Measurements from ENCODE around the gene ANKRD13B.
"Not testable (repeated sequence)": the region's sequence is repeated elsewhere in the genome, so short reads cannot be mapped to it uniquely, and the experiment has no call there.

ANKRD13B gene

GRCh38 chr17:29650396-29650795 is 57.5 kb downstream of the ANKRD13B start:
- FAIRE-seq (no peak), DNase-seq (ENCODE audit: insufficient read length) (no peak)
- TF ChIP-seq POLR2AphosphoS5 (IDR thresholded peaks at IDR 0.05; ENCODE audit: low read depth, low read length) = no peak
- no peak for TF ChIP-seq TAF1 (IDR thresholded peaks at IDR 0.05; ENCODE audit: borderline replicate concordance, low read depth, low read length)
- TF ChIP-seq POLR2A (IDR thresholded peaks at IDR 0.05; ENCODE audit: low read depth, low read length) = no peak

GRCh38 chr17:29651913-29652312 is 59.0 kb downstream of the ANKRD13B start:
- FAIRE-seq; DNase-seq (ENCODE audit: insufficient read length): not testable (repeated sequence)

DNA sequence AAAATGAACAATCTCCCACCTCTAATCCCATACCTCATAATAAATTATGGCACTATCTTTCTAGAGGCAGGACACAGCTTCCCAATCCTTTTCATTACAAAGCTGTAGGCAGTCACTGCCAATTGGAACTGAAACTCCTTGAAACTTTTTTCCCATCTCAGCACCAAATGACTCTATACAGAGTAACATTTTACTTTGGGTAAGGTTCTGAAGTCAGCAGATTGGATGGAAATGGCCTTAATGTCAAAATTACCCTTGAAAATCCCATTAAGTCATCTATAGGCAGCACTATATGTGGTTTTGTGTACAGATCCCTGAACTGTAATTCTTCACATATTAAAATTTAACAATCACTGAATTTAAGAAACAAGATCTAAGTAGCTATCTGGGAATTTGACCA is 60.0 kb downstream of the ANKRD13B start:
- TF ChIP-seq POLR2A (IDR thresholded peaks at IDR 0.05; ENCODE audit: low read depth, low read length) (no peak), POLR2AphosphoS5 (IDR thresholded peaks at IDR 0.05; ENCODE audit: low read depth, low read length) (no peak), TAF1 (IDR thresholded peaks at IDR 0.05; ENCODE audit: borderline replicate concordance, low read depth, low read length) (no peak)
- DNase-seq (ENCODE audit: insufficient read length) = no peak
- FAIRE-seq = no peak

DNA sequence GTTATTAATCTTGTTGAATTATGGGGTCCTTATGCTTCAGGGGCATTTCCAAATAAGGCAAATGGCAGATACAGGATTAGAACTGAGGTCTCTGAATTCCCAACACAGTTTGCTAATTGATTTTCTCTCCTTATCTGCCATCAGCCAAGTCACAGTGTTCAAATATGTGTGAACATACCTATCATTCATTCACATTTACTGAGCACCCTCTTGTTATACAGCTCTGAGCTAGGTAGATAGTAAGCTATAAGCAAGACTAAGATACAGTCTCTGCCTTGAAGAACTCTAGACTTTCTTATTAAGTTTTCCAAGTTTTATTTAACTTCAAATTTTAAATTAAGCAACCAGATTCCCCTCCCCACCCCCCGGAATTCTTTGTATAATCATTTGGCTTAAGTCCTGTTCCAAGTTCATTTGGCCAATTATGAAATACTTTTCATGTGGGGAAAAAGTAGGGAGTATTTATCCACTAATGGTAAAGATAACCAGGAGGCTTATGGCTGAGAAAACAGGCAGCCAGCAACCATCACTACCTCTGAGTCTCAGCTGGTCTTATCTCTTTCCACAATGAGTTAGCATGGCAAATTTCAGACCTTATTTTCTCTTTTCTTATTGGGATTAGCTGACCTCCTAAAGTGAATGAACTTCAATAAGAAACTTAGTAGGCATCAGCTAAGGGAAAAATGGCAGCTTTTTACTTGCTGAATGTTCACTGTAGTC is 61.2 kb downstream of the ANKRD13B start:
- DNase-seq (ENCODE audit: insufficient read length) = no peak
- FAIRE-seq = no peak
- TF ChIP-seq POLR2AphosphoS5 (IDR thresholded peaks at IDR 0.05; ENCODE audit: low read depth, low read length) (no peak), POLR2A (IDR thresholded peaks at IDR 0.05; ENCODE audit: low read depth, low read length) (no peak), TAF1 (IDR thresholded peaks at IDR 0.05; ENCODE audit: borderline replicate concordance, low read depth, low read length) (no peak)

- TF ChIP-seq POLR2A (IDR thresholded peaks at IDR 0.05; ENCODE audit: low read depth, low read length) = no peak
- no peak for TF ChIP-seq TAF1 (IDR thresholded peaks at IDR 0.05; ENCODE audit: borderline replicate concordance, low read depth, low read length)
- TF ChIP-seq POLR2AphosphoS5 (IDR thresholded peaks at IDR 0.05; ENCODE audit: low read depth, low read length) = no peak
- FAIRE-seq = no peak
- no peak for DNase-seq (ENCODE audit: insufficient read length)
Measured at GRCh38 chr17:29655323-29655722, 62.4 kb downstream of the ANKRD13B start.

DNA sequence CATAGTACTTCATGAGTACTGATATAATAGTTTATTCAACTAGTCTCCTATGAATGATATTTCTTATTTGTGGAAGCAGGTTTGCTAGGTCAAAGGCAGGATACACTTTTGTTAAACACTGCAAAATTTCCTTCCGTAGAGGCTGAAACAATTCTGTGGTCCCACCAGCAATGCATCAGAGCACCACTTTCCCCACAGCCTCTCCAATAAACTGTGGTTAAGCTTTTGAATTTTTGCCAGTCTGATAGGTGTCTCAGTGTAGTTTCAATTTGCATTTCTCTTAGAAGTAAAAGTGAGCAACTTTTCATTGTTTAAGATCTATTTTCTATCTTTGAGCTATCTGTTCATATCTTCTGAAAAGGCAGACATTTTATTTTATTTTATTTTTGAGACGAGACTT is 66.2 kb downstream of the ANKRD13B start:
- DNase-seq (ENCODE audit: insufficient read length) (no peak), FAIRE-seq (no peak)
- TF ChIP-seq POLR2AphosphoS5 (IDR thresholded peaks at IDR 0.05; ENCODE audit: low read depth, low read length) (no peak), TAF1 (IDR thresholded peaks at IDR 0.05; ENCODE audit: borderline replicate concordance, low read depth, low read length) (no peak), POLR2A (IDR thresholded peaks at IDR 0.05; ENCODE audit: low read depth, low read length) (no peak)

DNA sequence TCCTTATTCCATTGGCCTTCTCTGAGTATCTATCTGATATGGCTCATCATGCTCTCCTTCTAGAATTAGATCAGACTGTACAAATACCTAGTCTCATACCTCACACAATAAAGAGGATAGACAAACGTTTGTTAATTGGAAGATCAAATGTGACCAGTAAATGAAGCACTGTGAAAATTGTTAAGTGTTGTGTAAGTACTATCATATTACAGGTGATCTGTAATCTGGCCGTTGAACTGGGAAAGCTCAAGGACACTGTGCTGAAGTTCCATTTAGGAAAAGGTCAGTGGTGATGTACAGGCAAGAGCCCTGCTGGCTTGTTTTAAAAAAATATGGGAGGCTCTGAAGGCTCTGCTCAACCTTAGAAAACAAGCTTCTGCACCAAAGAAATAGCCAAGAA is 68.3 kb downstream of the ANKRD13B start:
- DNase-seq (ENCODE audit: insufficient read length) (no peak), FAIRE-seq (no peak)
- TF ChIP-seq POLR2AphosphoS5 (IDR thresholded peaks at IDR 0.05; ENCODE audit: low read depth, low read length) (no peak), POLR2A (IDR thresholded peaks at IDR 0.05; ENCODE audit: low read depth, low read length) (no peak), TAF1 (IDR thresholded peaks at IDR 0.05; ENCODE audit: borderline replicate concordance, low read depth, low read length) (no peak)

DNA sequence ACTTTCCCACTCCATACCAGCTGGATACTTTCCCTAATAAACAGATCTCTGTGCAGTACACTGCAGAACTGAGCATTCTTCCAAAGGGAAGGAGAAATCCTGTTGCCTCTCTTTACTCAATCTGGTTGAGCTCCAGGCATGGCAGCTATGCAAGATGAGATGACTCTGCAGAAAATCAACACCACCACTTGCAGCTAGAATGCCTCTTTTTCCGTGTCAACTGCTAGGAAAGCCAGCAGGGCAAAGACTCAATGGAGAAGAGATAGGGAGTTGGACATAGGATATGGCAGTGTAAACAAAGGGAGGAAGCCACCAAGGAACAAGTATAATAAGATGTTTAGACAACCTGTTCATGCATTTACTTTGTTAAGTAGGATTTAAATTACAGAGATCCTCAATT is 70.2 kb downstream of the ANKRD13B start:
- DNase-seq (ENCODE audit: insufficient read length) = no peak
- TF ChIP-seq POLR2AphosphoS5 (IDR thresholded peaks at IDR 0.05; ENCODE audit: low read depth, low read length) (no peak), TAF1 (IDR thresholded peaks at IDR 0.05; ENCODE audit: borderline replicate concordance, low read depth, low read length) (no peak), POLR2A (IDR thresholded peaks at IDR 0.05; ENCODE audit: low read depth, low read length) (no peak)
- FAIRE-seq = no peak
